Aorta (tissue), 5 donors: ENCODE results near the gene VCPKMT. TPM values are rescaled to one million over a fixed set of nuclear protein-coding genes. Genes with fewer than 3 reads are reported as not detected.

ENCODE experiments used
- ATAC-seq: fragments of 200-7000 bp; cut with Tn5 transposase; one replicate; pipeline ENCODE4 v1.9.1; 2022; ENCODE audit warnings: moderate library complexity; ENCODE audit not compliant: low FRiP score
- DNase-seq, 2 donors: peaks; one replicate each; pipeline ENCODE4 v3.0.0-alpha.2; 2020
- H3K27ac ChIP-seq, 2 donors: one replicate each; pipeline ENCODE4 v1.5.1; 2013; ENCODE audit warnings: low read length in 2 of 2, mild to moderate bottlenecking in 2 of 2, moderate library complexity in 2 of 2, control low read depth in 1 of 2, inconsistent platforms in 1 of 2, low read depth in 1 of 2
- H3K27me3 ChIP-seq, 2 donors: one replicate each; pipeline ENCODE4 v1.6.1; 2013; ENCODE audit warnings: control low read depth in 1 of 2, low read length in 1 of 2, mild to moderate bottlenecking in 1 of 2, moderate library complexity in 1 of 2; ENCODE audit not compliant: insufficient read depth in 2 of 2, control insufficient read depth in 1 of 2
- H3K36me3 ChIP-seq, 2 donors: one replicate each; pipeline ENCODE4 v1.6.1; 2013; ENCODE audit warnings: control low read depth in 1 of 2, low read length in 1 of 2, mild to moderate bottlenecking in 1 of 2; ENCODE audit not compliant: insufficient read depth in 2 of 2, control insufficient read depth in 1 of 2
- H3K4me1 ChIP-seq, 2 donors: one replicate each; pipeline ENCODE4 v1.6.1; 2013; ENCODE audit warnings: low read length in 2 of 2, control low read depth in 1 of 2, mild to moderate bottlenecking in 1 of 2, moderate library complexity in 1 of 2; ENCODE audit not compliant: insufficient read depth in 2 of 2, control insufficient read depth in 1 of 2
- H3K4me3 ChIP-seq, 2 donors: one replicate each; pipeline ENCODE4 v1.5.1; 2013; ENCODE audit warnings: low read length in 2 of 2, control low read depth in 1 of 2, mild to moderate bottlenecking in 1 of 2
- H3K9me3 ChIP-seq: one replicate; pipeline ENCODE4 v1.6.1; 2013; ENCODE audit warnings: mild to moderate bottlenecking, low read length; ENCODE audit not compliant: control insufficient read depth
- WGBS, 2 donors: extraction: QIAGEN DNeasy Blood & Tissue Kit; methylation state at CpG; one replicate each; pipeline ENCODE4 v1.1.7; 2013; 5-methylcytosine and 5-hydroxymethylcytosine counted together
- intact Hi-C, 2 donors: fragments of 100-400 bp; cut with DNase I; formaldehyde crosslinking; loops; one replicate each; pipeline versions ENCODE4 v1.14.2 to v1.15.0; 2022
- polyA plus RNA-seq, 2 donors: library from polyadenylated mRNA; stranded (reverse); fragments of 200-250 nt; gene quantifications; one replicate each; pipeline ENCODE4 v1.2.3, GENCODE V29; 2013
- total RNA-seq, 2 donors: library from RNA; stranded (reverse); fragmentation: NEBNext Ultra II Directional; extraction: Animal tissue kit (Norgen Biotek cat#: 25700); gene quantifications; one replicate each; pipeline ENCODE4 v1.2.1, GENCODE V29; 2021
- donor health status: healthy with polysubstance abuse.
- donor health status: Bipolar disorder and iron deficiency.
- donor health status: DM: no; HTN: no; CAD: no.
- donor health status: DM: no; HTN: no; CAD: no.
- donor health status: DM: yes; HTN: yes; CAD: no.

Gene VCPKMT
- total and polyA plus RNA-seq, 4 donors: 4.5 to 11.6 (median 8.8) TPM

- WGBS, 2 donors: 82 to 85% methylated on average over 4 of the region's 4 CpGs
- Histone ChIP-seq H3K36me3 (no peaks in the 10 kb centered on the region), H3K4me3 (no peak overlapping the region), H3K4me1 (peaks cover 6 to 7% of the 10 kb centered on the region in 2 donors), H3K27me3 (no peaks in the 10 kb centered on the region), H3K27ac (no peak overlapping the region), H3K9me3 (no peaks in the 10 kb centered on the region)
- ATAC-seq (no peak), DNase-seq (peak in 1 of 2 donors; percentile 79)
- intact Hi-C loops: loop anchor here (5.0 kb wide), 2 partner anchors 83 to 198 kb away; no protein-coding TSS in a partner anchor
Measured at GRCh38 chr14:50064993-50065392, 51.4 kb downstream of the VCPKMT start.

- H3K9me3 ChIP-seq: no peaks in the 10 kb centered on the region
- no peaks in the 10 kb centered on the region for H3K36me3 ChIP-seq
- H3K4me3 ChIP-seq: no peak overlapping the region
- 91 to 94% methylated on average over 9 of the region's 9 CpGs for WGBS, 2 donors
- peaks cover 7% of the 10 kb centered on the region in 2 donors for H3K4me1 ChIP-seq
- no peak for ATAC-seq
- H3K27me3 ChIP-seq: no peaks in the 10 kb centered on the region
- intact Hi-C loops: loop anchor here (5.0 kb wide), 2 partner anchors 82 to 197 kb away; no protein-coding TSS in a partner anchor
- no peak for DNase-seq
- no peak overlapping the region for H3K27ac ChIP-seq
Measured at GRCh38 chr14:50063876-50064420, 52.4 kb downstream of the VCPKMT start.

- 91% methylated on average over 7 of the region's 7 CpGs for WGBS, 2 donors
- ATAC-seq: no peak
Measured at GRCh38 chr14:50062438-50063085, 53.8 kb downstream of the VCPKMT start.

GRCh38 chr14:50061664-50062437 is 54.5 kb downstream of the VCPKMT start:
- Histone ChIP-seq H3K27me3 (no peaks in the 10 kb centered on the region), H3K4me1 (peaks cover 7% of the 10 kb centered on the region in 2 donors), H3K9me3 (no peaks in the 10 kb centered on the region), H3K27ac (peak overlapping the region; percentile 72 to 79), H3K4me3 (no peak overlapping the region), H3K36me3 (no peaks in the 10 kb centered on the region)
- intact Hi-C loops: loop anchor here (5.0 kb wide), 2 partner anchors 80 to 195 kb away; no protein-coding TSS in a partner anchor
- peak in 1 of 2 donors; percentile 72 for DNase-seq
- peak; percentile 21 for ATAC-seq
- 67 to 77% methylated on average over 11 of the region's 11 CpGs for WGBS, 2 donors

More at GRCh38 chr14:50062438-50063085, 53.8 kb downstream of the VCPKMT start:
- no peaks in the 10 kb centered on the region for H3K36me3 ChIP-seq
- intact Hi-C loops: loop anchor here (5.0 kb wide), 2 partner anchors 80 to 195 kb away; no protein-coding TSS in a partner anchor
- H3K9me3 ChIP-seq: no peaks in the 10 kb centered on the region
- H3K4me3 ChIP-seq: no peak overlapping the region
- H3K4me1 ChIP-seq: peaks cover 7% of the 10 kb centered on the region in 2 donors
- peak overlapping the region in 1 of 2 donors; percentile 72 for H3K27ac ChIP-seq
- H3K27me3 ChIP-seq: no peaks in the 10 kb centered on the region
- no peak for DNase-seq

GRCh38 chr14:50060871-50061663 is 55.3 kb downstream of the VCPKMT start:
- H3K4me1 ChIP-seq: peaks cover 7% of the 10 kb centered on the region in 2 donors
- no peaks in the 10 kb centered on the region for H3K9me3 ChIP-seq
- H3K36me3 ChIP-seq: no peaks in the 10 kb centered on the region
- intact Hi-C loops: loop anchor here (5.0 kb wide), 2 partner anchors 79 to 194 kb away; no protein-coding TSS in a partner anchor
- H3K27me3 ChIP-seq: no peaks in the 10 kb centered on the region
- H3K4me3 ChIP-seq: no peak overlapping the region
- WGBS, 2 donors: 2 to 5% methylated on average over 12 of the region's 12 CpGs
- peak; percentile 88 for ATAC-seq
- H3K27ac ChIP-seq: peak overlapping the region; percentile 79 to 94
- DNase-seq: peak; percentile 75 to 79

GRCh38 chr14:50059763-50060616 is 56.4 kb downstream of the VCPKMT start:
- Histone ChIP-seq H3K4me1 (peaks cover 7% of the 10 kb centered on the region in 2 donors), H3K27me3 (no peaks in the 10 kb centered on the region), H3K36me3 (no peaks in the 10 kb centered on the region), H3K4me3 (no peak overlapping the region), H3K9me3 (no peaks in the 10 kb centered on the region), H3K27ac (peak overlapping the region; percentile 28 to 94)
- 52 to 56% methylated on average over 13 of the region's 13 CpGs for WGBS, 2 donors
- intact Hi-C loops: loop anchor here (5.0 kb wide), 2 partner anchors 78 to 193 kb away; no protein-coding TSS in a partner anchor
- no peak for DNase-seq
- ATAC-seq: no peak
